Measurements from ENCODE around the gene IL36B.

The IL36B gene

GRCh38 chr2:113061241-113061640, 8.6 kb upstream of the IL36B start:
- no peak for TF ChIP-seq CTCF (IDR thresholded peaks at IDR 0.05; ENCODE audit: low read depth, low read length, missing control alignments)
- in situ Hi-C loops (cut with HindIII; ENCODE audit: low pct_ligation_motif_present, low sequenced_read_pairs) = no loop called here

GRCh38 chr2:113060796-113061195, 8.1 kb upstream of the IL36B start:
- Histone ChIP-seq H3K36me3 (replicated peaks) (no peaks in the 10 kb centered on the region), H3K4me3 (ENCODE audit: low read depth, low read length) (no peak overlapping the region), H3K27me3 (replicated peaks) (no peaks in the 10 kb centered on the region), H3K27ac (no peak overlapping the region)
- in situ Hi-C loops (cut with HindIII; ENCODE audit: low pct_ligation_motif_present, low sequenced_read_pairs) = no loop called here
- TF ChIP-seq CTCF (IDR thresholded peaks at IDR 0.05; ENCODE audit: low read depth, low read length, missing control alignments) = no peak
- DNase-seq = no peak

More at GRCh38 chr2:113061241-113061640, 8.6 kb upstream of the IL36B start:
- Histone ChIP-seq H3K36me3 (replicated peaks) (no peaks in the 10 kb centered on the region), H3K27me3 (replicated peaks) (no peaks in the 10 kb centered on the region), H3K27ac (no peak overlapping the region), H3K4me3 (ENCODE audit: low read depth, low read length) (no peak overlapping the region)
- DNase-seq = no peak

- no peak for TF ChIP-seq CTCF (IDR thresholded peaks at IDR 0.05; ENCODE audit: low read depth, low read length, missing control alignments)
Measured at GRCh38 chr2:113060396-113060795, 7.7 kb upstream of the IL36B start.

GRCh38 chr2:113058998-113059960, 6.6 kb upstream of the IL36B start, which contains the start of gene IL36RN:
TSS of gene IL36RN (plus strand) at chr2:113059198. CDS start at chr2:113059439, 241 bp downstream.
- Histone ChIP-seq H3K27ac (no peak within 1 kb of the TSS), H3K27me3 (replicated peaks) (no peaks in the 10 kb centered on the region), H3K4me3 (ENCODE audit: low read depth, low read length) (no peak within 1 kb of the TSS), H3K36me3 (replicated peaks) (no peaks in the 10 kb centered on the region)
- TF ChIP-seq CTCF (IDR thresholded peaks at IDR 0.05; ENCODE audit: low read depth, low read length, missing control alignments) = no peak
- in situ Hi-C loops (cut with HindIII; ENCODE audit: low pct_ligation_motif_present, low sequenced_read_pairs) = no loop called here
- DNase-seq = no peak

More at GRCh38 chr2:113060396-113060795, 7.7 kb upstream of the IL36B start:
- no peak for DNase-seq
- H3K4me3 ChIP-seq (ENCODE audit: low read depth, low read length) = no peak overlapping the region
- no peaks in the 10 kb centered on the region for H3K36me3 ChIP-seq (replicated peaks)
- H3K27ac ChIP-seq = no peak overlapping the region
- in situ Hi-C loops (cut with HindIII; ENCODE audit: low pct_ligation_motif_present, low sequenced_read_pairs) = no loop called here
- no peaks in the 10 kb centered on the region for H3K27me3 ChIP-seq (replicated peaks)

- Histone ChIP-seq H3K36me3 (replicated peaks) (no peaks in the 10 kb centered on the region), H3K4me3 (ENCODE audit: low read depth, low read length) (no peak overlapping the region), H3K27ac (no peak overlapping the region), H3K27me3 (replicated peaks) (no peaks in the 10 kb centered on the region)
- in situ Hi-C loops (cut with HindIII; ENCODE audit: low pct_ligation_motif_present, low sequenced_read_pairs) = no loop called here
- DNase-seq = no peak
- TF ChIP-seq CTCF (IDR thresholded peaks at IDR 0.05; ENCODE audit: low read depth, low read length, missing control alignments) = no peak
Measured at GRCh38 chr2:113058411-113058994, 5.8 kb upstream of the IL36B start.

All from brain microvascular endothelial cell (primary cell).